ENCODE results near the gene VIT.

VIT gene

GRCh38 chr2:36713310-36713709 lies 16.8 kb downstream of the VIT start:
- no peak overlapping the region for H3K4me3 ChIP-seq (ENCODE audit: low read depth, low read length)
- in situ Hi-C loops (cut with HindIII; ENCODE audit: low pct_ligation_motif_present, low sequenced_read_pairs): no loop called here
- H3K27me3 ChIP-seq (replicated peaks): no peaks in the 10 kb centered on the region
- H3K36me3 ChIP-seq (replicated peaks): no peaks in the 10 kb centered on the region
- no peak for TF ChIP-seq CTCF (IDR thresholded peaks at IDR 0.05; ENCODE audit: low read depth, low read length, missing control alignments)
- DNase-seq: no peak
- H3K27ac ChIP-seq: no peak overlapping the region

- H3K27me3 ChIP-seq (replicated peaks): no peaks in the 10 kb centered on the region
- no peaks in the 10 kb centered on the region for H3K36me3 ChIP-seq (replicated peaks)
- H3K4me3 ChIP-seq (ENCODE audit: low read depth, low read length): no peak overlapping the region
- TF ChIP-seq CTCF (IDR thresholded peaks at IDR 0.05; ENCODE audit: low read depth, low read length, missing control alignments): no peak
- H3K27ac ChIP-seq: no peak overlapping the region
- no peak for DNase-seq
- in situ Hi-C loops (cut with HindIII; ENCODE audit: low pct_ligation_motif_present, low sequenced_read_pairs): no loop called here
Observed at GRCh38 chr2:36716111-36716510, 19.6 kb downstream of the VIT start.

- Histone ChIP-seq H3K36me3 (replicated peaks) (no peaks in the 10 kb centered on the region), H3K27ac (no peak overlapping the region), H3K4me3 (ENCODE audit: low read depth, low read length) (no peak overlapping the region), H3K27me3 (replicated peaks) (no peaks in the 10 kb centered on the region)
- in situ Hi-C loops (cut with HindIII; ENCODE audit: low pct_ligation_motif_present, low sequenced_read_pairs): no loop called here
- no peak for DNase-seq
- no peak for TF ChIP-seq CTCF (IDR thresholded peaks at IDR 0.05; ENCODE audit: low read depth, low read length, missing control alignments)
Observed at GRCh38 chr2:36717603-36718266, 21.2 kb downstream of the VIT start.

GRCh38 chr2:36727550-36727949 lies 31.0 kb downstream of the VIT start:
- Histone ChIP-seq H3K27me3 (replicated peaks) (no peaks in the 10 kb centered on the region), H3K27ac (no peak overlapping the region), H3K36me3 (replicated peaks) (no peaks in the 10 kb centered on the region), H3K4me3 (ENCODE audit: low read depth, low read length) (no peak overlapping the region)
- TF ChIP-seq CTCF (IDR thresholded peaks at IDR 0.05; ENCODE audit: low read depth, low read length, missing control alignments): no peak
- no peak for DNase-seq
- in situ Hi-C loops (cut with HindIII; ENCODE audit: low pct_ligation_motif_present, low sequenced_read_pairs): no loop called here

- Histone ChIP-seq H3K4me3 (ENCODE audit: low read depth, low read length) (no peak overlapping the region), H3K27ac (no peak overlapping the region), H3K27me3 (replicated peaks) (no peaks in the 10 kb centered on the region), H3K36me3 (replicated peaks) (no peaks in the 10 kb centered on the region)
- DNase-seq: no peak
- no peak for TF ChIP-seq CTCF (IDR thresholded peaks at IDR 0.05; ENCODE audit: low read depth, low read length, missing control alignments)
- in situ Hi-C loops (cut with HindIII; ENCODE audit: low pct_ligation_motif_present, low sequenced_read_pairs): no loop called here
Observed at GRCh38 chr2:36729067-36729466, 32.6 kb downstream of the VIT start.
